ENCODE measurements around the gene DMWD.
"Not testable (repeated sequence)": the region's sequence is repeated elsewhere in the genome, so short reads cannot be mapped to it uniquely, and the experiment has no call there.

DMWD gene

GRCh38 chr19:45816236-45817009 lies 23.8 kb upstream of the DMWD start:
- DNase-seq (ENCODE audit: low spot score) = no peak

- no peak for DNase-seq (ENCODE audit: low spot score)
Observed at GRCh38 chr19:45815481-45816216, 23.0 kb upstream of the DMWD start.

GRCh38 chr19:45814851-45815480 lies 22.3 kb upstream of the DMWD start, which contains the start of gene RSPH6A:
TSS of gene RSPH6A (minus strand) at chr19:45815308. CDS start at chr19:45815176, 132 bp downstream.
- DNase-seq (ENCODE audit: low spot score) = no peak

GRCh38 chr19:45814166-45814780 lies 21.6 kb upstream of the DMWD start:
- DNase-seq (ENCODE audit: low spot score) = no peak

GRCh38 chr19:45812297-45812696 lies 19.7 kb upstream of the DMWD start:
- no peak for DNase-seq (ENCODE audit: low spot score)

GRCh38 chr19:45809643-45810159 lies 17.1 kb upstream of the DMWD start:
- DNase-seq (ENCODE audit: low spot score) = peak; percentile 12

GRCh38 chr19:45805719-45806118 lies 13.1 kb upstream of the DMWD start:
- DNase-seq (ENCODE audit: low spot score) = no peak

DNA sequence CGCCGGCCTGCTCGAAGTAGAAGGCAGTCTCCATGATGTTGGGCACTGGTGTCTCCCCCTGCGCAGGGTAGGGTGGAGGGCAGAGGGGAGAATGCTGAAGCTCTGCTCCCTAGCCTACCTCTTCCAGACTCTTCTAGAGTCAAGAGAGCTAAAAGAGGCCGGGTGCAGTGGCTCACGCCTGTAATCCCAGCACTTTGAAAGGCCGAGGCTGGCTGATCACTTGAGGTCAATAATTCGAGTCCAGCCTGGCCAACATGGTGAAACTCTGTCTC lies 12.2 kb upstream of the DMWD start:
- no peak for DNase-seq (ENCODE audit: low spot score)

DNA sequence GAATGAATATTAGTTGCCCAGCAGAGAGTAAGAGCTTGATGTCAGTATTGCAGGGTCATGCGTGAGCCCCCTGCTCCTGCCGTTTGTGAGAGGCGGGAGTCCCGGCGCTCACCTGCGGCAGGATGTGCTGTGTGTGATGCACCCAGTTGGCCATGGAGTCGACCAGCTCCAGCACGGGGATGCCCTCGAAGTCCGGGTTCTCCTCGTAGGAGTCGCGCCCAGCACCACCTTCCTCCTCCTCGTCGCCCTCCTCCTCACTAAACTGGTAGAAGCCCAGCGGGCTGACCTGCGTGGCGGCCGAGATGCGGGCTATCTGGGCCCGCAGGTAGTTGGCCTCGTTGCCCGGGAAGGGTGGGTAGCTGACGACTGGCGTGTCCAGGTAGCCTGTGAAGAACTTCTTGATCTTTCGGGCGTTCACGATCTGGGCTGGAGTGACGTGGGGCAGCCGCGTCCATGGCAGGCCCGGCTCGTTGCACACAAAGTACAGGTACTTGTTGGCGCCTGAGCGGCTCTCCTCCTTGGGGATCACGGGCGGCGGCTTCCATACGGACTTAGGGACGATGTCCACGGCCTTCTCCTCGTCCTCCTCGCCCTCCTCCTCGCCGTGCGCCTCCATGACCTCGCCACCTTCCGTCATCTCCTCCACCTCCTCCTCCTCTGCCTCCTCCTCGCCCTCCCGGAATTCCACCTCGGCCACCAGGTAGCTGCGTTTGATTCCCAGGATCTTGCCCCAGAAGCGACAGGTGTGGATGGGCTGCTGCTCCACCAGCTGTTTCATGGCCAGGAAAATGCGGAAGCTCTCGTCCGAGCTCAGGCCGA lies 11.7 kb upstream of the DMWD start:
- DNase-seq (ENCODE audit: low spot score) = no peak

DNA sequence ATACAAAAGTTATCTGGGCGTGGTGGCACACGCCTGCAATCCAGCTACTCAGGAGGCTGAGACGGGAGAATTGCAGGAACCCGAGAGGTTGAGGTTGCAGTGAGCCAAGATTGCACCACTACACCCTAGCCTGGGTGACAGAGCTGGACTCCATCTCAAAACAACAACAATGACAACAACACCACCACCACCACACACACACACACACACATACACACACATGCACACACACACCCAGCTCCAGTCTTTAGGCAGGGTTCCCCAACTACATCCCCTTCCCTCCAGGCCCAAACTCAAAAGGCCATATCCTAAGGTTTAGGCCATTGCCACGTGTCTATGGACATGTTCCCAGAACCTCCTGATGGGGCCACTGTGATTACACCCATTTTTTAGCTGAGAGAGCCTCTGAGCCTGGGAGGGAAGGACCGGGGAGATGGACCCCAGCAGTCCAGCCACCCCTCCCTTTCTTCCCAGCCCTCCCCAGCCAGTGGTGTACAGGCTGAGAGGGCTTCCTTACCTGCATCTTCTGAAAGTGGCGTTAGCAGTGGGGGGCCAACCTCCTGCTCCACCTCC lies 9.0 kb upstream of the DMWD start:
- DNase-seq (ENCODE audit: low spot score) = no peak

DNA sequence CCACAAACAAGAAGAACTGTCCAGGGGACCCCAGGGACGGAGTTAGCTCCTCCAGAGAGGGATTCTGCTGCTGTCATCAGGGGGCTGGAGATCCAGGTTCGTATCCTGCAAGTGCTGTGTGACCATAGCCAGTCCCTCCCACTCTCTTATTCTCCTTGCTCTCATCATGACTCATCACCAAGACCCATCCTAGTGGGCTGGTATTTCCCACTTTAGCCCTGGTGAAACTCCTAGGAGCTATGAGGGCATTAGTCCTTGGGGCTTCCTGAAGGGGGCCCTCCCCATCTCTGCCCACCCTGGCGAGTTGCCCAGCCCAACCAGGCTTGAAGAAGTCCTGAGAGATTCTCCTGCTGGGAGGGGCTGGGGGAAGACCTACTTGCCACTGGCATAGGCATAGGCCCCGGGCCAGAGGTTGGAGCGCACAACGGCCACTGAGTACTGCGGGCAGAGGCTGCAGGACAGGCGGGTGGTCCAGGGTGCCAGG lies 7.5 kb upstream of the DMWD start:
- no peak for DNase-seq (ENCODE audit: low spot score)

DNA sequence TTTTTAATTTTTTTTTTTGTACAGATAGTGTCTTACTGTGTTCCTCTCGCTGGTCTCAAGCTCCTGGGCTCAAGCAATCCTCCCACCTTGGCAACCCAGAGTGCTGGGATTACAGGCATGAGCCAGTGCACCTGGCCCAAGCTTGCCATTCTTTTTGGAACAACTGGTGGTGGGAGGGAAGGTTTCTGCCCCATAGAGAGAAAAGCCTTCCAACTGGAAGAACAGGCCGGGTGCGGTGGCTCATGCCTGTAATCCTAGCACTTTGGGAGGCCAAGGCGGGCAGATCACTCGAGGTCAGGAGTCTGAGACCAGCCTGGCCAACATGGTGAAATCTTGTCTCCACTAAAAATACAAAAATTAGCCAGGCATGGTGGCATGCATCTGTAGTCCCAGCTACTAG lies 6.9 kb upstream of the DMWD start:
- not testable (repeated sequence) for DNase-seq (ENCODE audit: low spot score)

DNA sequence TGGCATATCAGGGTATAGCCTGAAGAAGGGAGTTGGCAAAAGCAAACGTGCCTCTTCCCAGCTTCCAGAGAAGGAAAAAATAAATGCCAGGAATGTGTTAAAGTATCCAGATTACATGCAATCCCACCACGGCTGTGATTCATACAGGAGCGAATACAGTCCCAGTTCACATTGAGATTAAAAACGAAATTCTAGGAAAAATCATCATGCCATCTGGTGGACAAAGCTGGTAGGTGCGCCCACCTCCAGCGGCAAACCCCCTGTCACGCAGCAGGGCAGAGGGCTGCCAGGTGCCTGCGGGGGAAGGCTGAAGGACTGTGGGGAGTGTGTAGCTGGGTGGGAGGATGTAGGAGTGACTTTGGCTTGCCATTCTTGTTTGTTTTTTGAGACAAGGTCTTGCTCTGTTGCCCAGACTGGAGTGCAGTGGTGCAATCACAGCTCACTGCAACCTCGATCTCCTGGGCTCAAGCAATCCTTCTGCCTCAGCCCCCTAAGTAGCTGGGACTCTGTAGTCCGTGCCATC lies 6.4 kb upstream of the DMWD start:
- DNase-seq (ENCODE audit: low spot score) = peak; percentile 79

- no peak for DNase-seq (ENCODE audit: low spot score)
Observed at GRCh38 chr19:45794627-45795026, 2.0 kb upstream of the DMWD start.

DNA sequence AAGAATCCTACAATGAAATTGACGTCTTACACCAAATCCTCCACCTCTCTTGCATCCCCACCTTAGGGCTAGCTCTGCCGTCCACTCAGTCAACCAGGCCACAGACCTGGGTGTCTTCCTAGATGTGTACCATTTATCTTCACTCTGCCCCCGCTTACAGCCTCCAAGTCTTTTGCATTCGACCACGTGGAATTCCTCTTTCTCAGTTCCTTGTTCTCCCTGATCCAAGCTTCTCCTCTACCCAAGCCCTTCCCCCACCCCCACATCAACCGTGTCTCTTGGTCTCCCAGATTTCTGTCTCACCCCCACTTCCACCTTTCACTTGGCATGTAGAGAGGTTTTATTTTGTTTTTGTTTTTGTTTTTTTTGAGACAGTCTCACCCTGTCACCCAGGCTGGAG lies 1.2 kb upstream of the DMWD start:
- DNase-seq (ENCODE audit: low spot score) = no peak

- no peak for DNase-seq (ENCODE audit: low spot score)
Observed at GRCh38 chr19:45793178-45793564, 526 bp upstream of the DMWD start.

GRCh38 chr19:45791744-45792469 lies 738 bp downstream of the DMWD start:
- DNase-seq (ENCODE audit: low spot score) = no peak

- no peak for DNase-seq (ENCODE audit: low spot score)
Observed at GRCh38 chr19:45790942-45791341, 1.7 kb downstream of the DMWD start.

- DNase-seq (ENCODE audit: low spot score) = no peak
Observed at GRCh38 chr19:45789035-45789786, 3.4 kb downstream of the DMWD start.

GRCh38 chr19:45786533-45786894 lies 6.1 kb downstream of the DMWD start:
- no peak for DNase-seq (ENCODE audit: low spot score)

Data from COLO829 (cell line).